IPS-15b (cell line): ENCODE results near the gene TMEM44.

ENCODE experiments used
- H3K27me3 ChIP-seq: one replicate; pipeline ENCODE4 v1.6.1; 2013; ENCODE audit warnings: low read length; ENCODE audit not compliant: control insufficient read depth, insufficient read depth
- H3K36me3 ChIP-seq: one replicate; pipeline ENCODE4 v1.6.1; 2013; ENCODE audit warnings: low read length; ENCODE audit not compliant: control insufficient read depth, insufficient read depth
- H3K4me1 ChIP-seq: one replicate; pipeline ENCODE4 v1.6.1; 2013; ENCODE audit warnings: mild to moderate bottlenecking, low read length; ENCODE audit not compliant: control insufficient read depth, insufficient read depth
- H3K4me3 ChIP-seq: one replicate; pipeline ENCODE4 v1.5.1; 2013; ENCODE audit warnings: low read depth, low read length
- H3K9ac ChIP-seq: one replicate; pipeline ENCODE4 v1.6.1; 2013; ENCODE audit warnings: low read depth, mild to moderate bottlenecking, low read length
- H3K9me3 ChIP-seq: one replicate; pipeline ENCODE4 v1.6.1; 2013; ENCODE audit warnings: mild to moderate bottlenecking, low read length; ENCODE audit not compliant: control insufficient read depth, insufficient read depth

The TMEM44 gene

DNA sequence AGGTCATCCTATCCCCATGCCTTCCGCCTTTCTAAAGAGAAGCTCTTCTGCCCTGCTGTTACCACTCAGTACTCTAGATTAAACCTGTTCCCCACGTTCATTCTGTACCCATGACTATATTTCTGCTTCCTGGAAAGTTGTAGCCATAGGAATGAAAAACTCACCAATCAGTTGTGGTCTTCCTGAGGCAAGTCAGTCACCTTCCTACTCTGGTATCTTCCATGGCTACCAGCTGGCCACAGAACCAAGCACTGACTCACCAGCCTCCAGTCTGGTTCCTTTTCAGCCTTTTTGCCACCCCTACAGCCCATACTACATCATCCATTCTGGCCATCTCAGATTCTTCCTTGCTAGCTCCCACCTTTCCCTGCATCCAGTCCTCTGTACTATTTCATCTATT is 46.4 kb downstream of the TMEM44 start:
- no peaks in the 10 kb centered on the region for H3K4me1 ChIP-seq
- H3K9me3 ChIP-seq, result no peaks in the 10 kb centered on the region
- H3K4me3 ChIP-seq, result no peak overlapping the region
- H3K36me3 ChIP-seq, result no peaks in the 10 kb centered on the region
- H3K27me3 ChIP-seq, result no peaks in the 10 kb centered on the region
- H3K9ac ChIP-seq, result no peak overlapping the region

DNA sequence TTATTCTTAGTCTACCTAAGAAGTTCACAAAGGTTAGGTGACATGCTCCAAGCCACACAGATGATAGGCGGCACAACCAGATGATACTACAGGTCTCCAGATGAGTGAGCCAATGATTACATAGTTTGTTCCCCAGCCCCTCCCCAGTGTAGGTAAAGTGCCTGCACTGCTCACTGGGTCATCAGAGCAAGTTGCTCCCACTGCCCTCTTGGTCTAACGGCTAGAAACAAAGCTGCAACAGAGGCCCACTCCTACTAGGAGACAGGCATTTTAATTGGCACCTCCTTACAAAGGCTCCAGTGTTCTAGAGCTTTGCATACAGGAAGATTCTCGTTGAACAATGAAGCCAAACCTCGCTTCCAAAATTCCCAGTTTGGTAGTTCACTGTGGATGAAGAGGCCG is 47.3 kb downstream of the TMEM44 start:
- Histone ChIP-seq H3K4me3 (no peak overlapping the region), H3K9me3 (no peaks in the 10 kb centered on the region), H3K4me1 (no peaks in the 10 kb centered on the region), H3K27me3 (no peaks in the 10 kb centered on the region), H3K36me3 (no peaks in the 10 kb centered on the region), H3K9ac (no peak overlapping the region)

DNA sequence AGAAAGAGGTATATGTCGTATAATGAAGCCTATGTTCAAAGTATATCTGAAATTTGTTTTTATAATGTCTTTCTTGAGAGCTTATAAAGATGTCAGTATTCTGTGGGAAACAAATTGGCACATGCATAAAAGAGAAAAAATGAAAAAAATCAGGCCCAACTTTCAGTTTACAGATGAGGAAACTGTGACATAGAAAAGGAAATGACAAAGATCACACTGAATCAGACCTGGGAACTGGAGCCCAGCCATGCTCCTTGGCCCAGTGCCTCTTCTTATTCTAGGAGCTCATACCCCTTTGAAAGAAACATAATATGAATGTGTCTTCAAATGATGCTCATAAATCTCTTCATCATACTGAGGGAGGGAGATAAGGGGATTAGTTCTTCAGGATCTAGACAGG is 48.4 kb downstream of the TMEM44 start:
- H3K27me3 ChIP-seq, result no peaks in the 10 kb centered on the region
- peak overlapping the region; percentile 91 for H3K4me3 ChIP-seq
- no peaks in the 10 kb centered on the region for H3K9me3 ChIP-seq
- no peaks in the 10 kb centered on the region for H3K36me3 ChIP-seq
- H3K4me1 ChIP-seq, result no peaks in the 10 kb centered on the region
- H3K9ac ChIP-seq, result no peak overlapping the region

DNA sequence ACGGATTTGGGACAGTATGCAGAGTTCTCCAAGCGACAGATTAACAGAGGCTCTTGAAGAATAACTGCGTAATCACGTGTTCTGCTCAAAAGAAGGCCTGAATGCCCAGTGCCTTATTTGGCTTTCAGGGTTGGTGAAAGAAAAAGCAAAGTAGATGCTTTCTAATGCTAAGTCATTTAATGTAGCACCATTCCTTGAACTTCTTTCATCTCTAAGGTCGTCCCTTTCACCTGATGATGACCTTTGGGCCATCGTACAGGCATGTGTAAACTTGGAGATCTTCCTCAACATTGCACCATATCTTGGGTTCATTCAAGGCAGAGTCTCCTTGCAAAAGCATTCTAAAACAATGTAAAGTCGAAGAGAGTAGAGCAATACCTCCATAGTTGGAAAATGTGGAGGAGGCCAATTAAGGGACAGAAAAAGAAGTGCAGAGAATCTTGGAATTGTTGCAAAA is 48.9 kb downstream of the TMEM44 start:
- Histone ChIP-seq H3K9me3 (no peaks in the 10 kb centered on the region), H3K4me3 (peak overlapping the region; percentile 91), H3K36me3 (no peaks in the 10 kb centered on the region), H3K4me1 (no peaks in the 10 kb centered on the region), H3K9ac (peak overlapping the region; percentile 91), H3K27me3 (no peaks in the 10 kb centered on the region)

DNA sequence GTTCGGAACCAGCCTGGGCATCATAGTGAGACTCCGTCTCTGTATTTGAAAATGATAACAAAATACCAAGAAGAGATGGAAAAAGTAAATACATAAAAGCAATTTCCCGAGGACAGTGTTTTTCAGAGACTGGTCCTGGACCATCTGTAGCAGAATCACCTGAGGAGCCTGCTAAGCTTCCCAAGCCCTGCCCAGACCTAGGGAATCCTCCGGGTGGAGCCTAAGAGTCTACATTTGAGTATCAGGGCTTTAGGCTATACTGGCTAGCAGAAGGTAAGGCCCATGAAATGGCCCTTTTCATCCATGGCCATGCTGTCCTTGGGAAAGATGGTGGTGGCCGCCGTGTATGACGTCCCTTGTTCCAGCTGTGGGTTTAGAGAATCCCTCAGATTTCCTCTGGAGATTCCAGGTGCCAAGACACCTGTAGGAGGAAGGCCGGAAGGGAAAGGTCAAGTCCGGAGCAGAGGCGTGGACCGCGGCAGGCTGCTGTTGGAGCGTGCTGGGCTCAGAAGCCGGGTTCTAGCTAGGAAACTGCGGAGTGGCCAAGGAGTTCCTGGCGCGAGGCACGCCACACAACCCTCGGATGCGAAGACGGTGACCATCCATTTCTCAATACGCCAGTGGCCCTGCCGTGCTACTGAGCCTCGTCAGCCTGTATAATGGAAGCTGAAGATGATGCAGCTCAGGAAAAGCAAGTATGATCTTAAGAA is 50.9 kb downstream of the TMEM44 start:
- no peak overlapping the region for H3K4me3 ChIP-seq
- H3K9ac ChIP-seq, result no peak overlapping the region
- no peaks in the 10 kb centered on the region for H3K36me3 ChIP-seq
- H3K9me3 ChIP-seq, result no peaks in the 10 kb centered on the region
- no peaks in the 10 kb centered on the region for H3K4me1 ChIP-seq
- no peaks in the 10 kb centered on the region for H3K27me3 ChIP-seq

DNA sequence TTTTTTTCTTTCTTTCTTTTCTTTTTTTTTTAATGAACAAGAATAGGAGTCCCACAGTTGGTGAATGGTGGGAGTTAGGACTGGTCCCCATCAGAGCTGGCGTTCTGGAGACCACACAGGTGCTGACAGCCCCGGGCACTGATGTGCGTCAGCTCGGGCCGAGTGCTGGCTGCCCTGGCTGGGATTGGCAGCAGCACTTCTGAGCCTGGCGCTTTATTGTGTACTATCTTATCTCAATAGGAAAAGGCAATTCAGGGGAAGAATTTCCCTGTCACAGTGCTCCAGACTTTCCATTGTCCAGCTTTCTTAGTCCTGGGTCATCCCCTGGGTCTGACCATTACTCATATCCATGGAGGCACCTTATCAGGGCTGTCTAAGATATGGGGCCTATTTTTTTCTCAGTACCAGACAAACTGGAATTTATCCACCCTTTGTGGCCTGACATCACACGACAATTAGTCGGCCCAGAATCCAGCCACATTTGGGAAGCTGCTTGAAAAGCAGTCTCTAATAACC is 54.1 kb downstream of the TMEM44 start:
- Histone ChIP-seq H3K36me3 (no peaks in the 10 kb centered on the region), H3K27me3 (no peaks in the 10 kb centered on the region), H3K9me3 (no peaks in the 10 kb centered on the region), H3K4me1 (no peaks in the 10 kb centered on the region), H3K4me3 (no peak overlapping the region), H3K9ac (no peak overlapping the region)

DNA sequence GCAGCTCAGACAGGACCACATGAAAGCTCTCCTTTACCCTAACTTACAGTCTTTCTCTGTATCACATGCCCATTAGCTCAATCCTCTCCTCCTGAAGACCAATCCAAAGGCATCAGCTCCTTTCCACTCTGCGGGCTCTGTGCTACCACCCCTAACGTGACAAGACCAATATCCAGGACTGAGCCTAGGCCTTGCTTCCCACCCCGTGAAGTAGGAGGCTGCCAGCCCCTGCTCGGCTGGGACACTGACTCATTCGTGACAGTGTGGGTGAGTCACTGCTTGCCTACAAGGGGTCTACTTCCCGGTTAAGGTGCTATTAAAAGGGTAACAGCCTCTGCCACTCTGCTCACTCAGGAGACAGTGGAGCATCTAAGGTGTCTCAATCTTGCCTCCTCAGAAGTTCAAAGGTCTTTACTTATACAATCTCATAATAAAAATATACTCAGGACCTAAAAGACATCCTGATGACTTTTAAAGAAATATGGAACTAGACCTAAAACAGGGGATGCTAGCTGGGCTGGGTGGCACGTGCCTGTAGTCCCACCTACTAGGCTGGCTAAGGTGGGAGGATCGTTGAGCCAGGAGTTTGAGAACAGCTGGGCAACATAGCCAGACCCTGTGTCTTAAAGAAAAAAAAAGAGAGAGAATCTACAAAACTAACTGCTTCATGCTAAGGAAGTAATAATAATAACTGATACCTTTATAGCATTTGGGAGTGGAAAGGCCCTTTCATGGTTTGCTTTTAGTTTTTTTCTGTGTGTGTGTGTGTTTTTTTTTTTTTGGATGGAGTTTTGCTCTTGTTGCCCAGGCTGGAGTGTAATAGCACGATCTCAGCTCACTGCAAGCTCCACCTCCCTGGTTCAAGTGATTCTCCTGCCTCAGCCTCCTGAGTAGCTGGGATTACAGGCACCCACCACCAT is 55.0 kb downstream of the TMEM44 start:
- no peaks in the 10 kb centered on the region for H3K9me3 ChIP-seq
- no peak overlapping the region for H3K4me3 ChIP-seq
- H3K4me1 ChIP-seq, result no peaks in the 10 kb centered on the region
- H3K36me3 ChIP-seq, result no peaks in the 10 kb centered on the region
- H3K9ac ChIP-seq, result no peak overlapping the region
- H3K27me3 ChIP-seq, result no peaks in the 10 kb centered on the region

DNA sequence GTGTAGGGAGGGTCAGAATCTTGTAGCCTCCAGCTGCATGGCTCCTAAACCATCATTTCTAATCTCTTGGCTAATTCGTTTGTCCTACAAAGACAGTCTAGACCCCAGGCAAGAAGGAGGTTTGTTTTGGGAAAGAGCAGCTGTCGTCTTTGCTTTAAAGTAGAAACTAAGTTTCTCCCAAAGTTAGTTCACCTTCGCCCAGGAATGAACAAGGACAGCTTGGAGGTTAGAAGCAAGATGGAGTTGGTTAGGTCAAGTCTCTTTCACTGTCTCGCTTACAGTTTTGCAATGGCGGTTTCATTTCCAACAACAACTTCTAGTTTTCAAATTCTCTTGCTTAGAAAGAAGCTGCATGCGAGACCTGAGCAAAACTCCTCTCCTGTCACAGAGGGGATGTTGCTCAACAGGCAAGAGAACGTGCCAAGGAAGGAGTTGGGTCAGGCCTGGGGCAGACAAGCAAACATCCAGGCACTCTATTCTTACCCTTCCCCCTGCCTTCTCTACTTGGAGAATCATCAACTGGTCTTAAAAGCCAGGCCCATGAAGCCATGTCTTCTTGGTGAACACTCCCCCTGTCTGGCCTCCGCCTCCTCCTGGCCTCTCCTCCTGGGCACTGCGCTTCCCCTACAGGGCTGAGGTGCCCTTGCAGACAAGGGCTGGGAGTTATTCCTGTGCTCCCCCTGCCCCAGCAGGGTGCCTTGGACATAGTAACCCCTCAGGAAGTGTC is 57.6 kb downstream of the TMEM44 start:
- H3K36me3 ChIP-seq, result no peaks in the 10 kb centered on the region
- H3K9me3 ChIP-seq, result no peaks in the 10 kb centered on the region
- no peak overlapping the region for H3K4me3 ChIP-seq
- H3K9ac ChIP-seq, result no peak overlapping the region
- H3K27me3 ChIP-seq, result no peaks in the 10 kb centered on the region
- no peaks in the 10 kb centered on the region for H3K4me1 ChIP-seq

DNA sequence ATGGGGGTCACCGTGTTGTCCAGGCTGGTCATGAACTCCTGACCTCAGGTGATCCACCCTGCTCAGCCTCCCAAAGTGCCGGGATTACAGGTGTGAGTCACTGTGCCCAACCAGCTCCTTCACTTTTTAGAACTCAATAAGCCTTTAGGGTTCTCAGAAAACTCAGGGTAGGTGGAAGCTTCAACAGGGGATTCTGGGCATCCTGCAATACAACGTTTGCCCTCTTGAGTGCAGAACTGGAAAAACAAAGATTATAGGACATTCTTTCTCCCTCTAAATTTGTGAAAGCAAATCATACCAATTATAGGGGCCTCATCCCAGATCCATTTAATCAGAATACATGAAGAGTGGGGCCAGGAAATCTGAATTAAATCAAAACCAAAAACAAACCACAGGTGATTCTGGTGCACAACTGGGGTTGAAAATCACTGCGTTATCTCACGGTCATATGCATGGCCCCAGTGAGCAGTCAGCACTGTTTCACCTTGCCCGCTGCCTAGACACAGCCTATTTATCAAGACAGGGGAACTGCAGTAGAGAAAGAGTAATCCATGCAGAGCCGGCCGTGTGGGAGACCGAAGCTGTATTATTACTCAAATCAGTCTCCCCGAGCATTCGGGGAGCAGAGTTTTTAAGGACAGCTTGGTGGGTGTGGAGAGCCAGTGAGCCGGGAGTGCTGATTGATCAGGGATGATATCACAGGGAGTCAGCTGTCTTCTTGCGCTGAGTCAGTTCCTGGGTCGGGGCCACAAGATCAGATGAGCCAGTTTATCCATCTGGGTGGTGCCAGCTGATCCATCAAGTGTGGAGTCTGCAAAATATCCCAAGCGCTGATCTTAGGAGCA is 58.4 kb downstream of the TMEM44 start:
- Histone ChIP-seq H3K9ac (no peak overlapping the region), H3K9me3 (no peaks in the 10 kb centered on the region), H3K4me1 (no peaks in the 10 kb centered on the region), H3K27me3 (no peaks in the 10 kb centered on the region), H3K36me3 (no peaks in the 10 kb centered on the region), H3K4me3 (no peak overlapping the region)

DNA sequence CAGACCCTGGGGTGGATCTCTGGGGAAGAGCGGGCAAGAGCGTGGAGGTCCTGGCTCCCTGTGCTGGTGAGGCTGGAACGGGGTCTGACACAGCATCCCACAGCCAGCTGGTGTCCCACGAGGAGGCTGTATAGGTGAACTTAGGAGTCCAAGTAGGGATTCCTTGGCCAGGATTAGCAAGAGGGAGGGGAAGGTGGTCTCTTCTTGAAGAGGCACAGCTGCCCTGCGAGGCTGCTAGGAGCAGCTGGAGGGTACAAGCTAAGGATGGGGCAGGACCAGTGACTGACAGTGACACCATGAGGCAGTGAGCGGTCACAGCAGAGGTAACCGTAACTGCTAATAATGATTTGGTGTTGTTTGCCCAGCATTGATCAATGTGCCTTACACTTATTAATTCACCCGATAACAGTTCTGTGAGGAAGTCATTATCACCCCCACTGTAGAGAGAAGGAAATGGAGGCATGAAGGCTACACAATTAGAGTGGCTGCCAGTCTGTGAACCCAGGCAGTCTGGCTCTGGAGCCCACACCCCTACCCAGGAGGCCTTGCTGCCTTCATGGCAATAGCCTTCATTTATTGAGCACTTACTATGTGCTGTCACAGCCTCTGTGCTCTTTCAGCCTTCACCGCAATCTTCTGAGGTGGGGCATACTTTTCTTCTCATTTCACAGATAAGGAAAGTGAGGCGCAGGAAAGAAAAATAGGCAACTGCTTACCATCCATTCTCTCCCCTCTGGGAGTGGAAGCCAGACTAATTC is 59.4 kb downstream of the TMEM44 start:
- H3K9ac ChIP-seq, result no peak overlapping the region
- no peak overlapping the region for H3K4me3 ChIP-seq
- H3K36me3 ChIP-seq, result no peaks in the 10 kb centered on the region
- no peaks in the 10 kb centered on the region for H3K27me3 ChIP-seq
- no peaks in the 10 kb centered on the region for H3K4me1 ChIP-seq
- no peaks in the 10 kb centered on the region for H3K9me3 ChIP-seq
